Peyer's patch (tissue), 4 donors: ENCODE measurements around the gene FRYL.

Experiments used
- CTCF ChIP-seq, 6 experiments: fragments of 450-650 bp in 4 of 6; fragments of 200-600 bp in 2 of 6; sonication (generic) in 1 of 6; IDR thresholded peaks; one replicate each; pipeline ENCODE4 v1.5.1; 2017 to 2019; ENCODE audit warnings: antibody characterized with exemption in 6 of 6, mild to moderate bottlenecking in 3 of 6, moderate library complexity in 1 of 6
- POLR2A ChIP-seq, 2 donors: fragments of 450-650 bp; IDR thresholded peaks; one replicate each; pipeline ENCODE4 v1.5.1; 2017; ENCODE audit warnings: antibody characterized with exemption in 2 of 2, mild to moderate bottlenecking in 2 of 2, moderate library complexity in 2 of 2

GRCh38 chr4:48761286-48761685 lies 18.8 kb downstream of the FRYL start:
- no peak for TF ChIP-seq POLR2A (IDR thresholded peaks at IDR 0.05)
- TF ChIP-seq CTCF (IDR thresholded peaks at IDR 0.05) = no peak
